H9 (cell line): ENCODE data around the gene ZNF296. TPM values are rescaled to one million over a fixed set of nuclear protein-coding genes. Genes with fewer than 3 reads are reported as not detected.

Experiments used
- DNase-seq: peaks from one replicate; pipeline ENCODE4 v3.0.0-alpha.2; 2017
- H2AFZ ChIP-seq: one replicate; pipeline ENCODE4 v1.6.1; 2013; ENCODE audit warnings: mild to moderate bottlenecking, low read length, control low read depth, moderate library complexity
- H2AK5ac ChIP-seq: 2 replicates; pipeline ENCODE4 v1.6.1; 2013; ENCODE audit warnings: low read length, control low read depth, mixed read lengths; ENCODE audit not compliant: insufficient read length
- H2BK120ac ChIP-seq: one replicate; pipeline ENCODE4 v1.6.1; 2013; ENCODE audit warnings: low read depth, mild to moderate bottlenecking, low read length, control low read depth, inconsistent platforms; ENCODE audit not compliant: poor library complexity, severe bottlenecking
- H2BK12ac ChIP-seq: 2 replicates; pipeline ENCODE4 v1.6.1; 2013; ENCODE audit warnings: low read length, control low read depth, mixed read lengths, low read depth; ENCODE audit not compliant: insufficient read length
- H2BK15ac ChIP-seq: 2 replicates; pipeline ENCODE4 v1.6.1; 2013; ENCODE audit warnings: low read depth, low read length, control low read depth
- H2BK20ac ChIP-seq: one replicate; pipeline ENCODE4 v1.6.1; 2013; ENCODE audit warnings: low read depth, mild to moderate bottlenecking, low read length, control low read depth, inconsistent platforms; ENCODE audit not compliant: poor library complexity, severe bottlenecking
- H2BK5ac ChIP-seq: 2 replicates; pipeline ENCODE4 v1.6.1; 2013; ENCODE audit warnings: low read length, control low read depth, mixed read lengths; ENCODE audit not compliant: insufficient read length
- H3K14ac ChIP-seq: 2 replicates; pipeline ENCODE4 v1.6.1; 2013; ENCODE audit warnings: low read length, control low read depth; ENCODE audit not compliant: insufficient read depth
- H3K18ac ChIP-seq: 2 replicates; pipeline ENCODE4 v1.6.1; 2013; ENCODE audit warnings: low read depth, mild to moderate bottlenecking, mixed read lengths, low read length, control low read depth; ENCODE audit not compliant: insufficient read length
- H3K23ac ChIP-seq: 2 replicates; pipeline ENCODE4 v1.6.1; 2013; ENCODE audit warnings: low read length, control low read depth, mixed read lengths, low read depth; ENCODE audit not compliant: insufficient read length
- H3K23me2 ChIP-seq: 2 replicates; pipeline ENCODE4 v1.6.1; 2013; ENCODE audit warnings: low read depth, mild to moderate bottlenecking, mixed read lengths, low read length, control low read depth; ENCODE audit not compliant: insufficient read length, poor library complexity, severe bottlenecking
- H3K27ac ChIP-seq: 2 replicates; pipeline ENCODE4 v1.5.1; 2013; ENCODE audit warnings: low read length, control low read depth, mixed read lengths, low read depth; ENCODE audit not compliant: insufficient read length
- H3K27me3 ChIP-seq: 2 replicates; pipeline ENCODE4 v1.6.1; 2013; ENCODE audit warnings: low read length, control low read depth, inconsistent platforms; ENCODE audit not compliant: insufficient read depth
- H3K4ac ChIP-seq: 2 replicates; pipeline ENCODE4 v1.6.1; 2013; ENCODE audit warnings: low read depth, mild to moderate bottlenecking, control low read depth, inconsistent platforms, low read length, moderate library complexity
- H3K4me1 ChIP-seq: 2 replicates; pipeline ENCODE4 v1.6.1; 2013; ENCODE audit warnings: low read length, control low read depth, inconsistent platforms; ENCODE audit not compliant: insufficient read depth
- H3K4me2 ChIP-seq: 2 replicates; pipeline ENCODE4 v1.6.1; 2013; ENCODE audit warnings: low read length, control low read depth, mixed read lengths; ENCODE audit not compliant: insufficient read length, insufficient read depth
- H3K56ac ChIP-seq: 2 replicates; pipeline ENCODE4 v1.6.1; 2013; ENCODE audit warnings: low read depth, mild to moderate bottlenecking, mixed read lengths, low read length, control low read depth; ENCODE audit not compliant: insufficient read length
- H3K79me1 ChIP-seq: 2 replicates; pipeline ENCODE4 v1.6.1; 2013; ENCODE audit warnings: low read depth, mild to moderate bottlenecking, moderate library complexity, low read length, control low read depth, inconsistent platforms; ENCODE audit not compliant: insufficient read depth, poor library complexity, severe bottlenecking
- H3K79me2 ChIP-seq: 2 replicates; pipeline ENCODE4 v1.6.1; 2013; ENCODE audit warnings: low read length, control low read depth, inconsistent platforms; ENCODE audit not compliant: insufficient read depth
- H3K9ac ChIP-seq: 2 replicates; pipeline ENCODE4 v1.6.1; 2013; ENCODE audit warnings: low read length, control low read depth, mixed read lengths; ENCODE audit not compliant: insufficient read length; ENCODE audit errors: extremely low read depth
- H3K9me3 ChIP-seq: one replicate; pipeline ENCODE4 v1.6.1; 2013; ENCODE audit warnings: low read depth, low read length, inconsistent platforms; ENCODE audit not compliant: control insufficient read depth
- H3T11ph ChIP-seq: one replicate; pipeline ENCODE4 v1.6.1; 2013; ENCODE audit warnings: mild to moderate bottlenecking, low read length, control low read depth, inconsistent platforms
- H4K20me1 ChIP-seq: one replicate; pipeline ENCODE4 v1.6.1; 2013; ENCODE audit not compliant: control insufficient read depth, insufficient read length, insufficient read depth
- H4K5ac ChIP-seq: 2 replicates; pipeline ENCODE4 v1.6.1; 2013; ENCODE audit warnings: low read depth, mild to moderate bottlenecking, mixed read lengths, low read length, control low read depth; ENCODE audit not compliant: insufficient read length
- H4K8ac ChIP-seq: replicated peaks from 2 replicates; pipeline ENCODE4 v1.6.1; 2013; ENCODE audit warnings: low read length, control low read depth, mixed read lengths, low read depth; ENCODE audit not compliant: insufficient read length
- H4K91ac ChIP-seq: 2 replicates; pipeline ENCODE4 v1.6.1; 2013; ENCODE audit warnings: low read depth, mild to moderate bottlenecking, moderate library complexity, mixed read lengths, low read length, control low read depth; ENCODE audit not compliant: insufficient read length
- H3K27ac Mint-ChIP-seq, 3 experiments: 2 replicates in 2 of 3; 3 replicates in 1 of 3; pipeline ENCODE4 v1.8.0; 2020 to 2021; ENCODE audit warnings: mixed read lengths in 3 of 3, mild to moderate bottlenecking in 1 of 3, moderate library complexity in 1 of 3
- H3K27me3 Mint-ChIP-seq: 2 replicates; pipeline ENCODE4 v1.8.0; 2021; ENCODE audit warnings: low read depth, mild to moderate bottlenecking, moderate library complexity, mixed read lengths
- H3K36me3 Mint-ChIP-seq, 3 experiments: 2 replicates in 2 of 3; 3 replicates in 1 of 3; pipeline ENCODE4 v1.8.0; 2020 to 2021; ENCODE audit warnings: low read depth in 3 of 3, mixed read lengths in 3 of 3; ENCODE audit not compliant: insufficient read depth in 1 of 3
- H3K4me1 Mint-ChIP-seq, 2 experiments: 2 replicates each; pipeline ENCODE4 v1.8.0; 2020; ENCODE audit warnings: mixed read lengths in 2 of 2
- H3K4me3 Mint-ChIP-seq, 2 experiments: 2 replicates in 1 of 2; 3 replicates in 1 of 2; pipeline ENCODE4 v1.8.0; 2020 to 2021; ENCODE audit warnings: mild to moderate bottlenecking in 2 of 2, mixed read lengths in 2 of 2, moderate library complexity in 1 of 2
- H3K9me3 Mint-ChIP-seq, 2 experiments: 2 replicates in 1 of 2; 3 replicates in 1 of 2; pipeline ENCODE4 v1.8.0; 2020; ENCODE audit warnings: mild to moderate bottlenecking in 2 of 2, mixed read lengths in 2 of 2, moderate library complexity in 1 of 2
- WGBS: extraction: QIAGEN DNeasy Blood & Tissue Kit; methylation state at CpG from one replicate; pipeline ENCODE4 v1.1.7; 2013; ENCODE audit warnings: missing lambda C conversion rate, low lambda C conversion rate, mixed read lengths; ENCODE audit not compliant: insufficient read length; ENCODE audit errors: extremely low coverage; 5-methylcytosine and 5-hydroxymethylcytosine counted together
- total RNA-seq: library from RNA; stranded (reverse); gene quantifications from 2 replicates; pipeline ENCODE4 v1.2.1, GENCODE V29; 2021
- TF ChIP-seq, protein P1 (sequence below): fragments of 200-600 bp; sonication (generic); conservative IDR thresholded peaks from 3 replicates; pipeline ENCODE4 v1.8.0; 2021; ENCODE audit warnings: antibody characterized with exemption, mild to moderate bottlenecking

Gene ZNF296
- total RNA-seq, 1 experiment from 2014 or later: 14.8 TPM

- peaks cover 48% of the 10 kb centered on the region; the same call in 1 of the 2 replicates for H3K79me2 ChIP-seq
- Mint-ChIP-seq H3K36me3 (peaks cover 12 to 32% (median 13%) of the 10 kb centered on the region in 3 experiments), H3K27ac (peak overlapping the region in 1 of 3 experiments; percentile 50; a peak in 2 of 7 replicates), H3K4me1 (peaks cover 59 to 67% of the 10 kb centered on the region in 2 experiments), H3K4me3 (peak overlapping the region; percentile 87 to 90), H3K27me3 (no peaks in the 10 kb centered on the region), H3K9me3 (no peaks in the 10 kb centered on the region; a peak in 2 of 5 replicates)
- no peaks in the 10 kb centered on the region for H4K20me1 ChIP-seq
- H3K23ac ChIP-seq: no peak overlapping the region
- peaks cover 9% of the 10 kb centered on the region for H3K23me2 ChIP-seq
- H2AK5ac ChIP-seq: no peak overlapping the region
- no peak overlapping the region for H3K4ac ChIP-seq
- no peak overlapping the region for H3K56ac ChIP-seq
- no peak overlapping the region for H2BK5ac ChIP-seq
- H4K91ac ChIP-seq: no peak overlapping the region
- H3K27me3 ChIP-seq: no peaks in the 10 kb centered on the region
- WGBS: no CpG with 5 or more reads among the region's 9 CpGs
- H3K9ac ChIP-seq: peak overlapping the region; percentile 99
- H3K27ac ChIP-seq: no peak overlapping the region
- H3K18ac ChIP-seq: no peak overlapping the region
- no peaks in the 10 kb centered on the region for H3K9me3 ChIP-seq
- no peaks in the 10 kb centered on the region; the same call in 1 of the 2 replicates for H3K4me1 ChIP-seq
- no peak overlapping the region for H3T11ph ChIP-seq
- H4K8ac ChIP-seq: no peak overlapping the region
- H2BK12ac ChIP-seq: no peak overlapping the region
- H3K79me1 ChIP-seq: no peaks in the 10 kb centered on the region
- H4K5ac ChIP-seq: no peak overlapping the region
- H2BK20ac ChIP-seq: no peak overlapping the region
- TF ChIP-seq, protein P1, sequence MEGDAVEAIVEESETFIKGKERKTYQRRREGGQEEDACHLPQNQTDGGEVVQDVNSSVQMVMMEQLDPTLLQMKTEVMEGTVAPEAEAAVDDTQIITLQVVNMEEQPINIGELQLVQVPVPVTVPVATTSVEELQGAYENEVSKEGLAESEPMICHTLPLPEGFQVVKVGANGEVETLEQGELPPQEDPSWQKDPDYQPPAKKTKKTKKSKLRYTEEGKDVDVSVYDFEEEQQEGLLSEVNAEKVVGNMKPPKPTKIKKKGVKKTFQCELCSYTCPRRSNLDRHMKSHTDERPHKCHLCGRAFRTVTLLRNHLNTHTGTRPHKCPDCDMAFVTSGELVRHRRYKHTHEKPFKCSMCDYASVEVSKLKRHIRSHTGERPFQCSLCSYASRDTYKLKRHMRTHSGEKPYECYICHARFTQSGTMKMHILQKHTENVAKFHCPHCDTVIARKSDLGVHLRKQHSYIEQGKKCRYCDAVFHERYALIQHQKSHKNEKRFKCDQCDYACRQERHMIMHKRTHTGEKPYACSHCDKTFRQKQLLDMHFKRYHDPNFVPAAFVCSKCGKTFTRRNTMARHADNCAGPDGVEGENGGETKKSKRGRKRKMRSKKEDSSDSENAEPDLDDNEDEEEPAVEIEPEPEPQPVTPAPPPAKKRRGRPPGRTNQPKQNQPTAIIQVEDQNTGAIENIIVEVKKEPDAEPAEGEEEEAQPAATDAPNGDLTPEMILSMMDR: no peak
- no peak overlapping the region for H2BK15ac ChIP-seq
- H3K14ac ChIP-seq: no peak overlapping the region
- peak overlapping the region; percentile 95 for H3K4me2 ChIP-seq
- no peak overlapping the region for H2BK120ac ChIP-seq
- no peak overlapping the region for H2AFZ ChIP-seq
- no peak for DNase-seq
These were observed 17.9 kb upstream of the ZNF296 start for GRCh38 chr19:45094137-45094536.
